ENCODE data around the gene HCAR2. TPM values are rescaled to one million over a fixed set of nuclear protein-coding genes. Genes with fewer than 3 reads are reported as not detected.
A peak's percentile ranks its signal among the peaks of the same experiment; 100 is the strongest.
"Not testable (repeated sequence)": the region's sequence is repeated elsewhere in the genome, so short reads cannot be mapped to it uniquely, and the experiment has no call there.

The HCAR2 gene
- total RNA-seq, result 0.46 TPM
- long read RNA-seq, result 0 reads

DNA sequence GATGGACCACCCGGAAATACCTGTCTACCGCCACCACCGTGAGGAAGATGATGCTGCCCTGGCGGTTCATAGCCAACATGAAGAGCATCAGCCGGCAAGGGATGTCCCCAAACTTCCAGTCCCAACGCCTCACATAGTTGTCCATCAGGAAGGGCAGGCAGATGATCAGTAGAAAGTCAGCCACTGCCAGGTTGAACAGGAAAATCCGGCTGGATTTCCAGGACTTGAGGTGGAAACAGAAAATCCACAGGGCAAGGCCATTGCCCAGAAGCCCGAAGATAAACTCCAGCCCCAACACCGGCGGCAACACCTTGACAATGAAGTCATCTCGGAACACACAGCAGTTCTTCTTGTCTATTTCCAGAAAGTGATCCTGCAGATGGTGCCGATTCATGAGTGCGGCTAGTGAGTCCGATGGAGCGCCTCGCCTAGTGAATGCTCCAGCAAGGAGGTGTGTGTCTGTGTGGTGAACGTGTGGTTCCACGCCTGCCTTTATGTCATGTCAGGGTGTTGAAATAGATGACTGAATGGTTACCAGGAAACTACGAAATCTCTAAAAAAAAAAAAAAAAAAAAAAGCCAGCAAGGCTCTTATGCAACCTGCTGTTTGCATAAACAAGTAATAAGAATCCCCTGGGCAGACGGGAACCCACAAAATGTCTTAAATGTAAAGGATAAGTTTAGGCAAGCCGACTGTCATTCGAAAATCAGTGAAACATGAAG is at the start of gene HCAR2:
Gene HCAR2 (minus strand): TSS at position 468 of the 722 bp plus-strand sequence. CDS start 74 bp downstream, at position 394.
- ATAC-seq; intact Hi-C loops (cut with DNase I): not testable (repeated sequence)
- peak; percentile 78 for DNase-seq (ENCODE audit: missing footprints)

DNA sequence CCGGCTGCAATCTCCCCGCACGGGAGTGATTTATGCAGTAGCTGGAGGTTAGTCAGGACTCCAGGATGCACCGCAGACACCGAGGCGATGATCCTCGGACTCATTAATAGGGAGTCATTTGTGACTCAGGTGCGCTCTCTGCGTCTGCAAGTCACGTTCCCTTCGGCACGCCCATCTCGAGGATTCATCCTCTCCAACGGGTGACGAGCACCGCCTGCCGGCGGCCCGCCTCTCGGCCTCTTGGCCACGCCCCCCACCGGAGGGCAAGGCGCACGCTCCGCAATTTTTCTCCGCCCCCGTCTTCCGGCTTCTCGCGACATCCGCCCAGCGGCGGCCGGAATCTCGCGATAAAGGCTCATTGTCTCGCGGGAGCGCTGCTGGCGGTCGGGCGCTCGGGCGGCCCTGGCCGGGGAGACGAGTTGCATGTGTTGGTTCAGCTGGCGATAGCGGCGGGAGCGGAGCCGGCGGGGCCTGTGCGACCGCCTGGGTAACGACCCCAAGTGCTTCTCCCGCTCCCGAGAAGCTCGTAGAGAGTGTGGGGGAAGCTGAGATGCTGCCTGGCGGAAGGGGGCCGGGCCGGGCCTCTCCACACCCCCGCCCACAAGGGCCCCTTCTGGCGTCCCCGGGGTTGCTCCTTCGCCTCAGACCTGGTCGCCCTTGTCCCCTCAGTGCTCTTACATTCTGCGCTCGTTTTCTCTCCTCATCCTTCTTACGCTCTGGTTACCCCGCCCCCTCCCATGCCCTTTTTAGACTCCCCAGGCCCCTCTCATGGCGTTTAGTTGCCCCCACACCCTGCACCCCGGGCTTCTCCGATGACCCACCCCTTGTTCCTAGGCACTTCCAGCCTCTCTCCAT is 49.5 kb upstream of the HCAR2 start, which contains the start of gene DENR:
Gene DENR (plus strand): TSS at position 361 of the 855 bp plus-strand sequence. CDS start 878 bp downstream, outside the sequence.
- peak; percentile 98 for DNase-seq (ENCODE audit: missing footprints)
- peak; percentile 99 for ATAC-seq
- intact Hi-C loops (cut with DNase I), result loop anchor here (1.0 to 2.0 kb wide), 2 partner anchors 114 to 226 kb away; partner anchors contain the start of genes KNTC1 and RSRC2

DNA sequence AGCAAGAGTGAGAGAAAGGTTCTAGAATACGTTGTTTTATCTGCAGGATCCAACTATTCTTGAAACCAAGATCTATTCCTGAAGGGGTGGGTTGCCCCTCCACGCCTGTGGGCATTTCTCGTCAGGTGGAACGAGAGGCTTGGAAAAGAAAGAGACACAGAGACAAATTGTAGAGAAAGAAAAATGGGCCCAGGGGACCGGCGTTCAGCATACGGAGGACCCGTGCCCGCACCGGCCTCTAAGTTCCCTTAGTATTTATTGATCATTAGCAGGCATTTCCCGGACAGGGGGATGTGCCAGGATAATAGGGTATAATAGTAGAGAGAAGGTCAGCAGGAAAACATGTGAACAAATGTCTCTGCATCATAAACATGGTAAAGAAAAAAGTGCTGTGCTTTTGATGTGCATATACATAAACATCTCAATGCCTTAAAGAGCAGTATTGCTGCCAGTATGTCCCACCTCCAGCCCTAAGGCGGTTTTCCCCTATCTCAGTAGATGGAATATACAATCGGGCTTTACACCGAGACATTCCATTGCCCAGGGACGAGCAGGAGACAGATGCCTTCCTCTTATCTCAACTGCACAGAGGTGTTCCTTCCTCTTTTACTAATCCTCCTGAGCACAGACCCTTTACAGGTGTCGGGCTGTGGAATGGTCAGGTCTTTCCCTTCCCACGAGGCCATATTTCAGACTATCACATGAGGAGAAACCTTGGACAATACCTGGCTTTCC is 47.8 kb upstream of the HCAR2 start:
- DNase-seq (ENCODE audit: missing footprints); intact Hi-C loops (cut with DNase I); ATAC-seq: not testable (repeated sequence)

DNA sequence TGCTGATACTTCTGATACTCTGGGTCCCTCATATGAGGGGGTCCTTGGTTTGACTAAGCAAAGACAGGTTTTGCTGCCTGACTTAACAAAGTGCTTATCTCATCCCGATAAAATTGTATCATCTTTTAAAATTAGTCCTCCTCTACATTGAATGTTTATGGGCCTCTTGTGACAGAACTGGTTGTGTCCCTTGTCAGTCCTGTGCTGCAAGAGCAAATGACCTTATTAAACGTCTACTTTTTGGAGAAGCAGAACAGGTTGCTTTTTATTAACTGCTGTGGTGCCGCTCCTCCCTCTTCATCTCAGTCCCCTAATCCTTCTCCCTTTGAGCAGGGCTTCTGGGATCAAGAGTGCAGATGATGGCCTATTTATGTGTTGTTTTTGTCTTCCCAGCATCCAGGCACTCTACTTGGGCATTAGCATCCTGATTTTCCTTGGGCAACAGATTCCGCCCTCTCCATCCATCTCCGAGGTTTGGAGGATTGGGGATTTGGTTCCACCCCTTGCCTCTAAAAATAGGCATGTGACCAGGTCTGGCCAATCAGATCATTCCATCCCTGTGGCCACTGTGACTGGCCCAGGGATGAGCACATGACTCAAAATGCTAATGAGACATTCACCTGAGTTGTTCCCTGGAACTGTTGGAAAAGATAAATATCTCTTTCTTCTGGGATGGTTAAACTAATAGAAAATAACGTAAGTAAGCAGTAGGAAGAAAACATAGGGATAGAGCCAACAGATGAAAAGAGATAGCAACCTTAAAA is 46.6 kb upstream of the HCAR2 start:
- DNase-seq (ENCODE audit: missing footprints) (no peak), ATAC-seq (no peak)
- intact Hi-C loops (cut with DNase I), result no loop called here

DNA sequence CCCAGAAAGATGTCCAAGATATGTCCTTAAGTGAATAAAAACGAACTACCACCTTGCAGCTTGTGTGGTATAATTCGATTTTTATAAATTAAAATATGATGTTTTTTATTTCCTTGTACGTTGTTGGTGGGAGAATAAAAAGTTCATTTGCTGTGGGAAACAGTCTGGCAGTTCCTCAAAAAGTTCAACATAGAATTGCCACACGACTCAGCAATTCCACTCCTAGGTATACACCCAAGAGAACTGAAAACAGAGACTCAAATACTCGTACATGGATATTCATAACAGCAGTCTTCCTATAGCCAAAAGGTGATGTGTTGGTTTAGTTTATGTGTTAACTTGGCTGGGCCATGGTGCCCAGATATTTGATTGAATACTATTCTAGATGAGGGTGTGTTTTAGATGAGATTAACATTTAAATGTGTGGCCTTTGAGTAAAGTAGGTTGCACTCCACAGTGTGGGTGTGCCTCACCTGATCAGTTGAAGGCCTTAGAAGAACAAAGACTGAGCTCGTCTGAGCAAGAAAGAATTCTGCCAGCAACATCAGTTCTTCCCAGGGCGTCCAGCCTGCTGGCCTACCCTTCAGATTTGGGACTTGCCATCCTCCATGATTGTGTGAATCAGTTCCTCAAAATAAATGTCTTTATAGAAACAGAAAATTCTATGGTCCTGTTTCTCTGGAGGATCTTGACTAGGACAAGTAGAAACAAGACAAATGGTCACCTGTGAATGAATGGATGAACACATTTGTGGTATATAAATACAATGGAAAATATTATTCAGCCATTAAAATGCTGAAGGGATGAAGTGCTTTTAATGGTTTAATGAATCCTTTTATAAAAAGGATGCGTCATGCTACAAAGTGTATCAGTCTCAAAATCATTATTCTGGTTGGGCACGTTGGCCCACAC is 44.3 kb upstream of the HCAR2 start:
- no peak for DNase-seq (ENCODE audit: missing footprints)
- ATAC-seq, result no peak
- intact Hi-C loops (cut with DNase I), result no loop called here

DNA sequence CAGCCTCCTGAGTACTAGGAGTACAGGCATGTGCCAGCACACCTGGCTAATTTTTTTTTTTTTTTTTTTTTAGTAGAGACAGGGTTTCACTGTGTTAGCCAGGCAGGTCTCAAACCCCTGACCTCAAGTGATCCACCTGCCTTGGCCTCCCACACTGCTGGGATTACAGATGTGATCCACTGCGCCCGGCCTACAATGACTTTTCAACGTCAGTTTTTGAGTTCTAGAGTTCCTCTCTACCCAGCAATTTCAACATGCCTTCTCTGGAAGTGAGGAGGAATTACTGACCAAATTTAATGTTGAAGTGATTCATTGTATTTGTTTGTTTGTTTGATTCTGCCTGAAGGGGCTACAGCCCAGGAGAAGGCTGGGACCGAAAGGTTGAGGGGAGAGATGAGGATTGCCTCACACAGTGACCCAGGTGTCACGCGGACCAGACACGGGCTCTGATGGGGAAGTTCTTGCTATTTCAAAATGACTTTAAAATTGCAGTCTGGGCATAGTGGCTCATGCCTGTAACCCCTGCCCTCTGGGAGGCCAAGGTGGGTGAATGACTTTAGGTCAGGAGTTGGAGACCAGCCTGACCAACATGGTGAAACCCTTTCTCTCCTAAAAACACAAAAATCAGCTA is 40.9 kb upstream of the HCAR2 start:
- DNase-seq (ENCODE audit: missing footprints), result peak; percentile 75
- intact Hi-C loops (cut with DNase I), result no loop called here
- no peak for ATAC-seq

DNA sequence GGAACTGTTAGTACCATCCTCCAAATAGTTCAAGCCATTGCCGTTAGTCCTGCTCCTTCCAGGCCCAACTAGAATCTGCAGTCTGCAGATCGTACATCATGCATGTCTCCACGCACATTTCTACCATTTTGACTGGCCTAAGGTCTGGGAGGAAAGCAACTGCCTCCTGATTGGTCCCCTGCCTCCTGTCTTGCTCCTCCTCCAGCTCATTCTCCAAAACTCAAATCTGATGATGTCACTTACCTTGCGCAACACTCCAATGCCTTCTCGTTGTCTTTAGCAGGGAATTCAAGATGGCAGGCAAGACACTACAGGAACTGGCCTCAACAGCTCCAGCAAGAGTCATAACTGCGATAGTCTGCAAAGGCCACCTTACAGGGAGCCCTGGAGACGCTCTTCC is 37.2 kb upstream of the HCAR2 start:
- ATAC-seq, result no peak
- DNase-seq (ENCODE audit: missing footprints), result no peak
- intact Hi-C loops (cut with DNase I), result no loop called here

DNA sequence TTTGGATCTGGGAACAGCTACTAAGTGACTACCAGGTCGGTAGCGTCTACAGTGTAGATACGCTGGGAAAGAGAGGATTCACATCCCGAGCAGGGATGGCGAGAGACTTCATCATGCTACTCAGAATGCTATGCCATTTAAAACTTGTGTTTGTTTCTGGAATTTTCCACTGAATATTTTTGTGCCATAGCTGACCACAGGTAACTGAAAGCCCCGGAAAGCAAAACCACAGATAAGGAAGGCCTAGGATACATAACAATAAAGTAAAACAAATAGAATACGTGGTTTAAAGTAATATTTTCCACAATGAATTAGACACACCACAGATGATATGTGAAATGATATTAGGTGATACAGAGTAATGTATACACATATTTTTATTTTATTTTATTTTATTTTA is 35.4 kb upstream of the HCAR2 start:
- DNase-seq (ENCODE audit: missing footprints), result no peak
- ATAC-seq, result no peak
- intact Hi-C loops (cut with DNase I), result no loop called here

DNA sequence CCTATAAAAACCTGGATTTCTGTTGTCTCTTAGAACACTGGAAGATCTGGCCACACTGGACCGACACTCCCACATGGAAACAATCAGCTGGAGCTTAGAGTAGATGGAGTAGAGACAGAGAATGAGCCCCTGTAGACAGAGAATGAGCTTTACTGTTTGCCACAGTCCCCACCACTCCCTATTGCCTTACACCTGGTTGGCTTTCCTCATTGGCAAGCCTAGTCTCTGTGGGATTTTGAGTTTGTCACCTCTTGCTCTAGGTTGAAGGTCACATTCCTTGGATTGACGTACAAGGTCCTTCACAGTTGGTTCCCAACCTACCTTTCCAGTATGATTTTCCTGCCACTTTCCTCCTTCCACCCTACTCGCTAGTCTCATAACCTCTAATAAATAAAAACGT is 29.5 kb upstream of the HCAR2 start:
- intact Hi-C loops (cut with DNase I), result no loop called here
- DNase-seq (ENCODE audit: missing footprints), result no peak
- no peak for ATAC-seq

DNA sequence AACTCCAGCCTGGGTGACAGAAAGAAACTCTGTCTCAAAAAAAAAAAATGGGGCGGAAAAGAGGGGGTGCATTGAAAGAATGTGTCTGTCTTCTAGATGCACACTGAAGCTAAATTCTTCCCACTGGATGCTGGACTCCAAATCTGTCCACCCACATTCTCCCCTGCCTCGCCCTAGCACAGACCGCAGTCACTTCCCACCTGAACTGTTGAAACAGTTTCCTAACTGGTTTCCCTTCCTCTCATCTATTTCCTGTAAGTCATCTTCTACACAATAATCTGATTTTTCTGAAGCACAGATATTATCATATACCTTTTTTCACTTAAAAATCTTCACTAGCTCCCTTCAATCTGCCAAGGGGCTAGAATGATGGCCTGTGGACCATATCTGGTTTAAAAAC is 29.0 kb upstream of the HCAR2 start:
- ATAC-seq, result no peak
- intact Hi-C loops (cut with DNase I), result no loop called here
- DNase-seq (ENCODE audit: missing footprints), result no peak

DNA sequence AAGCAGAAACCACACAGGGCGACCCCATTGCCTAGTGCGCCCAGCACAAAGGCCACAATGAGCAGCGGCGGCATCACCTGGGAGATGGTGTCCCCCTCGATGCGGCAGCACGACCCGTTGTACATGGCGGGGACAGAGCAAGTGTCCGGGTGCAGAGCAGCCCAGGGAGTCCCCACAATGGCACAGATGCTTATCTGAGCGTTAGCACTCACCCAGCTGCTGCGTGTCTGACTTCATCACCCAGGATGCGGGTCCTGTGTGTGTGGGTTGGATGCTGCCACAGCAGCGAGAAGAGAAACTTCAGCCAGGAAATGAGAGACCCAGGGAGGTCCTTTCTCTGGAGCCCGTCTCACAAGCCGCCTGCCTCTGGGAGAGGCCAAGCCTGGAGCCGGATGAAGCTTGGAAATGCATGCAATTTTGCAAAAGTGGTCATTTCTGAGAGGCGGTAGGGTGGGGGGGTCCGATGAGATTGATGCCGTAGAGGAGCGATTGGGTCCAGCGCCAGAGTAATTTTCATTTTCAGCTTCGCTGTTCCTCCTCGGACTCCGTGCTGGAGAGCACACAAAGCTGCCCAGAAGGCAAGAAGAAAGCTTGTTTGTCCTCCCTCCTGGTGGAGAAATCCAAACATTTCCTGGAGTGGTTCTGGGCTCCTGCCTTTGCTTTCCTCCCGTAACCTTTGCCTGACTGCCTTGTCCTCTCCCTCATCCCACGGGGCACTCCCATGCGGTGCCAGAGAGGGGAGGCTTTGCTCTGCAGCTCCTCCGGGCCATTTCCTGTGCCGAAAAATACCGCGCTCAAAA is 27.3 kb upstream of the HCAR2 start, which contains the start of gene HCAR1:
Gene HCAR1 (minus strand): TSS at position 630 of the 800 bp plus-strand sequence. CDS start 505 bp downstream, at position 125.
- ATAC-seq, result no peak
- no peak for DNase-seq (ENCODE audit: missing footprints)
- intact Hi-C loops (cut with DNase I), result no loop called here

DNA sequence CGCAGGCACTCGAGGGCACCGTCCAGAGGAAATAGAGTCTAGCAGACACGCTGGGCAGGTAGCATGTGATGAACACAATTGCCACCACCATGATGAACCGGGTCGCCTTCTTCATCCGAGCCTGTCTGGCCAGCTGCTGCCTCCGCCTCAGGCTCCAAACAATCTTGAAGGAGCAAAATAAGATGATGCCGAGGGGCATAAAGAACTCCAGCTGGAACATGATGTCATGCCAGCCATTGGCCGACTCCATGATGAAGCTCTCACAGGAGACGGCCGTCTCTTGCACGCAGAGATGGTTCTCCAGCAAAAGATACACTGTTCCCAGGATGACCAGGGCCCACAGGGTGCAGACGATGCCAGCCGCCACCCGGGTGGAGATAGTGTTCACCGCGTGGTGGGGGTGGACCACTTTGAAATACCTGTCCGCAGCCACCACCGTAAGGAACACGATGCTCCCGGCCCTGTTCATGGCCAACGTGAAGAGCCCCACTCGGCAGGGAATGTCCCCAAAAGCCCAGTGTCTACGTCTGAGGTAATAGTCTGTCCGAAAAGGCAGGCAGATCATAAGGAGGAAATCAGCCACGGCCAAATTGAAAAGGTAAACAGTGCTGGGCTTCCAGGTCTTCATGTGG is 26.5 kb upstream of the HCAR2 start:
- ATAC-seq (no peak), DNase-seq (ENCODE audit: missing footprints) (peak; percentile 68)
- intact Hi-C loops (cut with DNase I), result no loop called here

DNA sequence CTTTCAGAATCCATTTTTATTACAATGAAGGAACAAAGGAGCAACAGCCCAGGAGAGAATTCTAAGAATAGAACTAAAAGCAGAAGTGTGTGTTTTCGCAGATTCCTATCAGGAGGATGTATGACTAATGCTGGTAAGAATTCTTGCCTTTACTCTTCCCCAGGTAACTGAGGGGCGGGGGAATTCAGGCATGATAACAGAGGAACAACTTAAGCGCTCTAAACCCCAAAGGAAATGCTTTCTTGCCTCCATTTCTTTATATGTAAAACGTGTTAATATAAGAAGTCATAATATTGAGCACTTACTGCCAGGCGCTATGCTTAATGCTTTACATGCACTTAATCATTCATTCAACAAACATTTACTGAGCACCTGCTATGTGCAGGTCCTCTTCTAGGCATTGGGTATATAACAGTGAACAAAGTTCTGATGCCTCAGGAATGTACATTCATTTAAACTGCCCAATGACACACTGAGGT is 23.0 kb upstream of the HCAR2 start:
- DNase-seq (ENCODE audit: missing footprints), result no peak
- no peak for ATAC-seq
- intact Hi-C loops (cut with DNase I), result no loop called here

DNA sequence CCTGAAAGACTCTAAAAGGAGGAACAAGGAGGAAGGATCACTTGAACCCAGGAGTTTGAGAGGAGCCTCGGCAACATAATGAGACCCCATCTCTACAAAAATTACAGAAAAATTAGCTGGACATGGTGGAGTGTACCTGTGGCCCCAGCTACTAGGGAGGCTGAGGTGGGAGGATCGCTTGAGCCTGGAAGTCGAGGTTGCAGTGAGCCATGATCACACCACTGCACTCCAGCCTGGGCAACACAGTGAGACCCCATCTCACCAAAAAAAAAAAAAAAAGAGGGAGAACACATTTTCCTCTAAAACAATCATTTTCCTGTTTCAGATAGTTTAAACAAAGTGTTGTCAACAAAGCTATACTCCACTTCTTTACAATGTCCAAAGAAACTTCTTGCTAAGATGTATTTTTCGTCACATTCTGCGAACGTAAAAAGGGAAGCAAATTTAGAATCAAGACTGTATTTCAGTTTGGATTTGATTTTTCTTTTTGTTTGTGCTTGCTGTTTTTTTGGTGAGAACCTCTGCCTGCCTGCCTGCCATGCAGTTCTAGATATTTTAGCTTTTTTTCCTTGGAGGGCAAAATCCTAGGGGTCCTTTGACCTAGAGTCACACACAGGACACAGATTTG is 22.4 kb upstream of the HCAR2 start:
- ATAC-seq (no peak), DNase-seq (ENCODE audit: missing footprints) (no peak)
- intact Hi-C loops (cut with DNase I), result no loop called here

DNA sequence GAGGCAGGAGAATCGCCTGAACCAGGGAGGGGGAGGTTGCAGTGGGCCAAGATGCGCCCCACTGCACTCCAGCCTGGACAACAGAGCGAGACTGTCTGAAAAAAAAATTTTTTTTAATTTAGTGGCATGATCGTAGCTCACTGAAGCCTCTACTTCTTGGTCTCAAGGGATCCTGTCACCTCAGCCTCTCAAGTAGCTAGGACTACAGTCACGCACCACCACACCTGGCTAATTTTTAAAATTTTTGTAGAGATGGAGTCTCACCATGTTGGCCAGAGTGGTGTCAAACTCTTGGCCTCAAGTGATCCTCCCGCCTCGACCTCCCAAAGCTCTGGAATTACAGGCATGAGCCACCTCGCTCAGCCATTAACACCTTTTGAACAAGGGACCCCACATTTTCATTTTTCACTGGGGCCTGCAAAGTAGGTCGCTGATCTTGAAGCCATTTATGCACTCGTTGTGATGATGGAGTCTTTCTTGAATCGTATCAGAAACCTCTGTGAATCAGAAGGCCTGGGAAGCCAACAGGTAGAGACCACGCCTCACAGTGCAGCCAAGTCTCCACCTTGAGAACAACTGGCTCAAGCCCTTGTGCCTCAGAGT is 21.6 kb upstream of the HCAR2 start:
- intact Hi-C loops (cut with DNase I), result no loop called here
- no peak for ATAC-seq
- DNase-seq (ENCODE audit: missing footprints), result no peak
